Thoracic aorta (tissue), 2 donors: Measurements from ENCODE around the gene CLDN9. TPM values are rescaled to one million over a fixed set of nuclear protein-coding genes. Genes with fewer than 3 reads are reported as not detected.

Experiments
- ATAC-seq: fragments of 150-250 bp; one replicate; pipeline ENCODE4 v1.8.0; 2017; ENCODE audit warnings: low read depth; ENCODE audit not compliant: insufficient number of reproducible peaks, low FRiP score
- DNase-seq: peaks from one replicate; pipeline ENCODE4 v3.0.0-alpha.2; 2020; ENCODE audit warnings: low spot score
- H3K27ac ChIP-seq, 2 donors: fragments of 200-600 bp; sonication (generic); 1 replicate in 1 of 2; 2 replicates in 1 of 2; pipeline ENCODE4 v1.5.1; 2016; ENCODE audit warnings: mild to moderate bottlenecking in 2 of 2, moderate library complexity in 2 of 2
- H3K27me3 ChIP-seq: fragments of 200-600 bp; sonication (generic); replicated peaks from 2 replicates; pipeline ENCODE4 v1.6.0; 2016; ENCODE audit warnings: mild to moderate bottlenecking; ENCODE audit not compliant: insufficient read depth
- H3K36me3 ChIP-seq: fragments of 200-600 bp; sonication (generic); one replicate; pipeline ENCODE4 v1.5.1; 2016
- H3K4me1 ChIP-seq, 2 donors: fragments of 200-600 bp; sonication (generic); 1 replicate in 1 of 2; 2 replicates in 1 of 2; pipeline versions ENCODE4 v1.5.1 to v1.6.0; 2016; ENCODE audit warnings: low read depth in 2 of 2, mild to moderate bottlenecking in 1 of 2; ENCODE audit not compliant: control insufficient read depth in 1 of 2
- H3K4me3 ChIP-seq: fragments of 200-600 bp; sonication (generic); 2 replicates; pipeline ENCODE4 v1.5.1; 2016; ENCODE audit warnings: mild to moderate bottlenecking
- H3K9me3 ChIP-seq: fragments of 200-600 bp; sonication (generic); 2 replicates; pipeline ENCODE4 v1.5.1; 2016
- CTCF ChIP-seq: fragments of 200-600 bp; sonication (generic); IDR thresholded peaks from one replicate; pipeline ENCODE4 v1.5.1; 2019; ENCODE audit warnings: antibody characterized with exemption
- total RNA-seq, 2 donors: library from RNA; depleted of rRNA; stranded (reverse); fragments of >200 nt; gene quantifications; one replicate each; pipeline versions ENCODE4 v1.1.0 to v1.2.3, GENCODE V29; 2016

CLDN9 gene
- total RNA-seq, 2 donors from 2014 or later = 1.5 TPM; not detected in 1

- no peak overlapping the region for H3K4me3 ChIP-seq
- H3K9me3 ChIP-seq = no peaks in the 10 kb centered on the region
- no peak for DNase-seq
- H3K27me3 ChIP-seq = no peaks in the 10 kb centered on the region
- no peaks in the 10 kb centered on the region for H3K36me3 ChIP-seq
- no peak for TF ChIP-seq CTCF
- peaks cover 0 to 12% of the 10 kb centered on the region in 2 donors for H3K4me1 ChIP-seq
- no peak for ATAC-seq
- no peak overlapping the region for H3K27ac ChIP-seq
These were observed 24.1 kb upstream of the CLDN9 start for GRCh38 chr16:2988590-2989099.

- H3K4me3 ChIP-seq = no peak overlapping the region
- no peak for ATAC-seq
- H3K9me3 ChIP-seq = no peaks in the 10 kb centered on the region
- no peak for DNase-seq
- no peak overlapping the region for H3K27ac ChIP-seq
- H3K27me3 ChIP-seq = no peaks in the 10 kb centered on the region
- TF ChIP-seq CTCF = no peak
- no peaks in the 10 kb centered on the region for H3K36me3 ChIP-seq
- peaks cover 0 to 2% of the 10 kb centered on the region in 2 donors for H3K4me1 ChIP-seq
These were observed 21.8 kb upstream of the CLDN9 start for GRCh38 chr16:2990891-2991290.

GRCh38 chr16:2991566-2992261 is 21.0 kb upstream of the CLDN9 start:
- Histone ChIP-seq H3K9me3 (no peaks in the 10 kb centered on the region), H3K27me3 (no peaks in the 10 kb centered on the region), H3K36me3 (no peaks in the 10 kb centered on the region), H3K27ac (no peak overlapping the region), H3K4me1 (no peaks in the 10 kb centered on the region), H3K4me3 (no peak overlapping the region)
- no peak for DNase-seq
- no peak for TF ChIP-seq CTCF
- no peak for ATAC-seq

GRCh38 chr16:2992383-2993081 is 20.2 kb upstream of the CLDN9 start:
- DNase-seq (no peak), ATAC-seq (no peak)
- no peaks in the 10 kb centered on the region for H3K27me3 ChIP-seq
- H3K9me3 ChIP-seq = no peaks in the 10 kb centered on the region
- H3K36me3 ChIP-seq = no peaks in the 10 kb centered on the region
- H3K27ac ChIP-seq = no peak overlapping the region
- no peak overlapping the region for H3K4me3 ChIP-seq
- TF ChIP-seq CTCF = no peak
- H3K4me1 ChIP-seq = no peaks in the 10 kb centered on the region

- ATAC-seq (no peak), DNase-seq (no peak)
- TF ChIP-seq CTCF = no peak
- Histone ChIP-seq H3K27me3 (no peaks in the 10 kb centered on the region), H3K4me3 (no peak overlapping the region), H3K9me3 (no peaks in the 10 kb centered on the region), H3K27ac (no peak overlapping the region), H3K4me1 (no peaks in the 10 kb centered on the region), H3K36me3 (no peaks in the 10 kb centered on the region)
These were observed 16.4 kb upstream of the CLDN9 start for GRCh38 chr16:2996298-2996697.
